Mucosa of descending colon (tissue), 3 donors: ENCODE data around the gene CYP4F22. TPM values are rescaled to one million over a fixed set of nuclear protein-coding genes. Genes with fewer than 3 reads are reported as not detected.

Experiments used
- ATAC-seq: fragments of 200-7000 bp; cut with Tn5 transposase; one replicate; pipeline ENCODE4 v1.9.1; 2020; ENCODE audit warnings: mild to moderate bottlenecking, moderate library complexity
- DNase-seq, 3 donors: peaks; one replicate each; pipeline ENCODE4 v3.0.0-alpha.2; 2020
- H3K36me3 ChIP-seq: fragments of 200-600 bp; one replicate; pipeline ENCODE4 v1.8.0; 2021; ENCODE audit warnings: low read depth, mild to moderate bottlenecking
- H3K4me1 ChIP-seq: fragments of 200-600 bp; one replicate; pipeline ENCODE4 v1.8.0; 2021; ENCODE audit warnings: low read depth, mild to moderate bottlenecking
- H3K4me3 ChIP-seq: fragments of 200-600 bp; one replicate; pipeline ENCODE4 v1.8.0; 2021; ENCODE audit warnings: mild to moderate bottlenecking
- H3K9me3 ChIP-seq: fragments of 200-600 bp; one replicate; pipeline ENCODE4 v1.8.0; 2021; ENCODE audit warnings: mild to moderate bottlenecking
- intact Hi-C, 2 donors: fragments of 100-400 bp; cut with DNase I in 1 of 2; cut with micrococcal nuclease in 1 of 2; formaldehyde crosslinking; loops; one replicate each; pipeline versions ENCODE4 v1.11.0 to v1.11.1; 2022; cut with DNase I, micrococcal nuclease
- total RNA-seq, 3 donors: library from RNA; stranded (reverse); fragmentation: NEBNext Ultra II Directional in 2 of 3; extraction: Animal tissue kit (Norgen Biotek cat#: 25700) in 2 of 3; gene quantifications; one replicate each; pipeline versions ENCODE4 v1.2.1 to v1.2.4, GENCODE V29; 2021 to 2023
- TF ChIP-seq, protein P1 (sequence below): fragments of 200-600 bp; IDR thresholded peaks from one replicate; pipeline ENCODE4 v1.8.0; 2022; ENCODE audit warnings: antibody characterized with exemption, mild to moderate bottlenecking
- donor health status: DM: no; HTN: no; CAD: no; lungs with moderate emphysema.
- donor health status: DM: no; HTN: no; CAD: no.
- donor health status: DM: no; HTN: yes; CAD: no.

Gene CYP4F22
- total RNA-seq, 3 donors from 2014 or later, result 0.12 to 0.19 TPM; not detected in 1

DNA sequence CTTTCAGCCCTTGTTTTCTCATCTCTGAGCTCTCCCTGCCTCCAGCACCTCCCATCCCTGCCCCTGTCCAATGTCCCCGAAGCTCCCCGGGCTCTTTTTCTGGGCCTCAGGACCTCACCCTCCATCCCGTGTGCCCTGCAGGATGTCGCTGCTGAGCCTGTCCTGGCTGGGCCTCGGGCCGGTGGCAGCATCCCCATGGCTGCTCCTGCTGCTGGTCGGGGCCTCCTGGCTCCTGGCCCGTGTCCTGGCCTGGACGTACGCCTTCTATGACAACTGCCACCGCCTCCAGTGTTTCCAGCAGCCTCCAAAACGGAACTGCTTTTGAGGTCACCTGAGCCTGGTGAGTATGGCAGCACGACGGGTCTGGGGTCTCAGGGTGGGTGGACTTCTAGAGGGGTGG lies 55.6 kb downstream of the CYP4F22 start:
- H3K9me3 ChIP-seq, result no peaks in the 10 kb centered on the region
- no peaks in the 10 kb centered on the region for H3K36me3 ChIP-seq
- no peak overlapping the region for H3K4me3 ChIP-seq
- TF ChIP-seq, protein P1, sequence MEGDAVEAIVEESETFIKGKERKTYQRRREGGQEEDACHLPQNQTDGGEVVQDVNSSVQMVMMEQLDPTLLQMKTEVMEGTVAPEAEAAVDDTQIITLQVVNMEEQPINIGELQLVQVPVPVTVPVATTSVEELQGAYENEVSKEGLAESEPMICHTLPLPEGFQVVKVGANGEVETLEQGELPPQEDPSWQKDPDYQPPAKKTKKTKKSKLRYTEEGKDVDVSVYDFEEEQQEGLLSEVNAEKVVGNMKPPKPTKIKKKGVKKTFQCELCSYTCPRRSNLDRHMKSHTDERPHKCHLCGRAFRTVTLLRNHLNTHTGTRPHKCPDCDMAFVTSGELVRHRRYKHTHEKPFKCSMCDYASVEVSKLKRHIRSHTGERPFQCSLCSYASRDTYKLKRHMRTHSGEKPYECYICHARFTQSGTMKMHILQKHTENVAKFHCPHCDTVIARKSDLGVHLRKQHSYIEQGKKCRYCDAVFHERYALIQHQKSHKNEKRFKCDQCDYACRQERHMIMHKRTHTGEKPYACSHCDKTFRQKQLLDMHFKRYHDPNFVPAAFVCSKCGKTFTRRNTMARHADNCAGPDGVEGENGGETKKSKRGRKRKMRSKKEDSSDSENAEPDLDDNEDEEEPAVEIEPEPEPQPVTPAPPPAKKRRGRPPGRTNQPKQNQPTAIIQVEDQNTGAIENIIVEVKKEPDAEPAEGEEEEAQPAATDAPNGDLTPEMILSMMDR, result no peak
- ATAC-seq (no peak), DNase-seq (no peak)
- H3K4me1 ChIP-seq, result no peaks in the 10 kb centered on the region
- intact Hi-C loops, result no loop called here

DNA sequence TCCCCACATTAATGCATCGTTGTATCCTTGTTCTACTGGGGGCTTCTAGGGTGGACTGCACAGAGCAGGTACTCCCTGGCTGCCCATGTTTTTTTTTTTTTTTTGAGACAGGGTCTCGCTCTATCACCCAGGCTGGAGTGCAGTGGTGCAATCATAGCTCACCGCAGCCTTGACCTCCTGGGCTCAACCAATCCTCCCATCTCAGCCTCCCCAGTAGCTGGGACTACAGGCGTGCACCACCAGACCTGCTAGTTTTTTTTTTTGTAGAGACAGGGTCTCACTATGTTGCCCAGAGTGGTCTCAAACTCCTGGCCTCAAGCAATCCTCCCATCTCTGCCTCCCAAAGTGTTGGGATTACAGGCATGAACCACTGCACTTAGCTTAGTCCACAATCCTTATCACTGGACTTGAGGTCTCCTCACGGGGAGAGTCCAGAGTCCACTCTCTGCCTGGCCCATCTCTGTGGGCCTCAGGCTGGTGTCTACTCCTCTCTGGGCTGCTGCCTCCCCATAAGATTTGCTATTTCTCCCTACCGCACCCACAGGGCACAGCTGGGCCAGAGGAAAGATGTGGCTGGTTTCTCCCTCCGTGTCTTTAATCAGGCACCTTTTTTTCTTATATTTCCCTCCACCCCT lies 56.3 kb downstream of the CYP4F22 start:
- ATAC-seq (no peak), DNase-seq (no peak)
- intact Hi-C loops, result no loop called here
- TF ChIP-seq, protein P1, result no peak
- Histone ChIP-seq H3K4me1 (no peaks in the 10 kb centered on the region), H3K4me3 (no peak overlapping the region), H3K36me3 (no peaks in the 10 kb centered on the region), H3K9me3 (no peaks in the 10 kb centered on the region)

DNA sequence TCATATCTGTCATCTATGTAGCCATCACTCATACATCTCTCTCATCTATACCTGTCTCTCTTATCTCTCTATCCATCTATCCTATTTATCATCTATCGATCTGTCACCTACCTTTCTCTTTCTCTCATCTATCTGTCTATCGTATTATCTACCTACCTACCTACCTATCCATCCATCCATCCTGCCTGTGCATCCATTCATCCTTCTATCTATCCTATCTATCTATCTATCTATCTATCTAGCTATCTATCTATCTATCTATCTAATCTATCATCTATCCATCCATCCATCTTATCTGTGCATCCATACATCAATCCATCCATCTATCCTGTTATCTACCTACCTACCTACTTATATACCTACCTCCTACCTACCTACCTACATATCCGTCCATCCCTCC lies 62.1 kb downstream of the CYP4F22 start:
- no peaks in the 10 kb centered on the region for H3K36me3 ChIP-seq
- H3K4me3 ChIP-seq, result no peak overlapping the region
- ATAC-seq (no peak), DNase-seq (no peak)
- H3K4me1 ChIP-seq, result no peaks in the 10 kb centered on the region
- no peaks in the 10 kb centered on the region for H3K9me3 ChIP-seq
- TF ChIP-seq, protein P1, result no peak
- intact Hi-C loops, result no loop called here

- no peak overlapping the region for H3K4me3 ChIP-seq
- TF ChIP-seq, protein P1, result no peak
- H3K4me1 ChIP-seq, result no peaks in the 10 kb centered on the region
- H3K36me3 ChIP-seq, result no peaks in the 10 kb centered on the region
- intact Hi-C loops, result no loop called here
- no peaks in the 10 kb centered on the region for H3K9me3 ChIP-seq
- DNase-seq (no peak), ATAC-seq (no peak)
Measured at GRCh38 chr19:15575406-15575805, 67.1 kb downstream of the CYP4F22 start.

- intact Hi-C loops, result no loop called here
- Histone ChIP-seq H3K9me3 (no peaks in the 10 kb centered on the region), H3K4me1 (no peaks in the 10 kb centered on the region), H3K4me3 (no peak overlapping the region), H3K36me3 (no peaks in the 10 kb centered on the region)
- no peak for ATAC-seq
- DNase-seq, result no peak
- TF ChIP-seq, protein P1, result no peak
Measured at GRCh38 chr19:15576526-15577156, 68.3 kb downstream of the CYP4F22 start.
